CD4-positive, alpha-beta T cell treated with Interleukin-17A for 1 hour (primary cell): ENCODE measurements around the gene NR3C2.
A peak's percentile ranks its signal among the peaks of the same experiment; 100 is the strongest.

Source experiments
- DNase-seq: peaks from one replicate; pipeline ENCODE4 v3.0.0-alpha.2; 2020

NR3C2 gene

GRCh38 chr4:148434075-148434773 lies 8.0 kb downstream of the NR3C2 start:
- no peak for DNase-seq

DNA sequence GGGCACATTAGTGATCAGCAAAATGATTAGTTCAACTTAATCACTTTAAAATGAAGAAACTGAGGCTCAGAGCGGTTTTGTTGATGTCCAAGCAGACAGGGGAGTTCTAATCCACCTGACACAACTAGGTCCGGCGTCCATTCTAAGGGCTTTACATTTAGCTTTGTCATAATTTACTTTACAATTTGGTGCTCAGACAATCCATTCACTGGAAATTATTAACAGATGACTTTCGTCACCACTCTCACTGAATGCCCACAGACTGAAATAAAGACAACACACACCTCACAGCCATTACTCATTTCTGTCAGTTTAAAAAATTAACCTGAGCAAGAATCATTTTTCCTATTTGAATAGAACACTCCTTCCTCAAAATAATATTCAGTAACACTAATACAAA lies 10.8 kb downstream of the NR3C2 start:
- no peak for DNase-seq

- DNase-seq, result no peak
Observed at GRCh38 chr4:148430854-148431253, 11.4 kb downstream of the NR3C2 start.

GRCh38 chr4:148429206-148429605 lies 13.0 kb downstream of the NR3C2 start:
- no peak for DNase-seq

GRCh38 chr4:148426643-148427042 lies 15.6 kb downstream of the NR3C2 start:
- DNase-seq, result no peak

- DNase-seq, result no peak
Observed at GRCh38 chr4:148425327-148426110, 16.7 kb downstream of the NR3C2 start.

DNA sequence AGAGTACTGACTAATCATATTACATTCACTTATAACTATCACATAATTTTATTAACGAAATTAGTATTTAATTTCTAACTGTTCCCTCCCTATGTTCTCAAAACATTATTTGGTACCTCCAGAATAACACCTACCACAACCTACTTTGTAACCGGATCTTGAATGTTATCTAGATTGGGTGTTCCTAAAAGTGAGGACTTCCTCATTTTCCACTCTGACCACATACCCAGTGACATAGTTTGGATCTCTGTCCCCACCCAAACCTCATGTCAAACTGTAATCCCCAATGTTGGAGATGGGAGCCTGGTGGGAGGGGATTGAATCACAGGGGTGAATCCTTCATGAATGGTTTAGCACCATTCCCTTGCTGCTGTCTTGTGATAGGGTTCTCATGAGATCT lies 21.8 kb downstream of the NR3C2 start:
- no peak for DNase-seq

GRCh38 chr4:148415500-148415899 lies 26.7 kb downstream of the NR3C2 start:
- no peak for DNase-seq

DNA sequence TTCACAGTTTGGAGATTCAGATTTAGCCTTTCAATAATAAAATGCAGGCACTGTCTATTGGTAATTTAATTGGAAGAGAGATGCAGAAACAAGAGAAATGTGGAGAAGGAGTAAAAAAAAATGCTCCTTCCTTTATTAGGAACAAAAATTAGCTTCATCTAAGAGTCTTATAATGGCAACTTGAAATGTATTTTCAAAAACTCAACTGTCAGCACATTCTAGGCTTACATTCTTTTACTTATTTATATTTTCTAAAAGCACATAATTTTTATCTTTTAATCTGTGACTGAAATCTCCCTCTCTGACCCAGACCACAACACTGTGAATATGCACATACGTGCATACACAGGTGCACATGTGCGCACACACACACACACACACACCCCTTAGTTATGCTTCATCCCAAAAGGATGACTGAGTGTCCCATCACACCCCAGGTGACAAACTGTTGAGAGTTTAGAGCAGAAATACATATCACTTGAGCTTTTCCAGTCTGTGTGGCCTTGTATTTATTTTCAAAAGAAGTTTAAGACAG lies 29.7 kb downstream of the NR3C2 start:
- DNase-seq, result no peak

DNA sequence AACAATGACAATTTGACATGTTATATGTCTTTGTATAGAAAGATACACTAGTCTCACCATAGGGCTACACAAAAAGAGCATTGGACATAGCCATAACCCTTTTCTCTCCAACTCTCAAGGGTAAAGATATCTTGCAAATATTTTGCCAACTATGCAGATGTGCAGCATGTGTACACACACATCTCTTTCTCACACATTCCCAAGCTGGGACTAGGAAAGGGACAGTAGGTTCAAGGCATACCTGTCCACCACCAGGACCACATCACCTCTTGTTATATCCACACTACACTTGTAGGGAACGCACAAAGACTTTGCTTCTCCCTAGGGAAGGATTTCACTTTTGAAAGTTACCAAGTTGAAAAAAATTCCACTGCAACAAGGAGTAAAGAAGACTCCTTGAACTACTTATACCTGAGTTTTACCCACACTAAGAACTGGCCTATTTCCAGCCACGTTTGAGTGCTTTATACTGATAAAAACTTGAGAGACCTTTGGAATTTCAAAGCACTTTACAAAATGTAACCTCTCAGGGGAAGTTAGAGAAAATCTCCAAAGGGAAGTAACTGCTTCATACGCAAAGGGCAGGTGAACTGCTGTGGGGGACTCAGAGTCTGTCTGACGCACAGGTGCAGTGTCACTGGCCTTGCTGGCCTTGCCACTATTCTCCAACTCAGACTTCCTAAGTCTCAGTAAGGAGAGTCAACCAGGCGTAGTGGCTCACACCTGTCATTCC lies 36.9 kb downstream of the NR3C2 start:
- no peak for DNase-seq

- DNase-seq, result no peak
Observed at GRCh38 chr4:148398988-148399387, 43.2 kb downstream of the NR3C2 start.

DNA sequence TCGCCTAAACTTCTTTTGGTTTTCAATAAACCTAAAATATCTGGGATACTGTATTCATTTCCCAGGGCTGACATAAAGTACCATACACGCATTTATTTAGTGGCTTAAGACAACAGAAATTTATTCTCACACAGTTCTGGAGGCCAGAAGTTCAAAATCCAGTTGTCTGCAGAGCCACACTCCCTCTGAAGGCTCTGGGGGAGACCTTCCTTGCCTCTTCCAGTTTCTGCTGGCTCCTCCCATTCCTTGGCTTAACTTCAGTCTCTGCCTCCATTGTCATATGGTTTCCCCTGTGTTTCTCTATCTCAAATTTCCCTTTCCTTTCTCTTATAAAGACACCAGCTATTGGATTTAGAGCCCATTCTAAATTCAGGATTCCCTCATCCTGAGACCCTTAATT lies 44.4 kb downstream of the NR3C2 start:
- DNase-seq, result no peak

- DNase-seq, result no peak
Observed at GRCh38 chr4:148396986-148397673, 45.1 kb downstream of the NR3C2 start.

- DNase-seq, result no peak
Observed at GRCh38 chr4:148395771-148396170, 46.4 kb downstream of the NR3C2 start.

DNA sequence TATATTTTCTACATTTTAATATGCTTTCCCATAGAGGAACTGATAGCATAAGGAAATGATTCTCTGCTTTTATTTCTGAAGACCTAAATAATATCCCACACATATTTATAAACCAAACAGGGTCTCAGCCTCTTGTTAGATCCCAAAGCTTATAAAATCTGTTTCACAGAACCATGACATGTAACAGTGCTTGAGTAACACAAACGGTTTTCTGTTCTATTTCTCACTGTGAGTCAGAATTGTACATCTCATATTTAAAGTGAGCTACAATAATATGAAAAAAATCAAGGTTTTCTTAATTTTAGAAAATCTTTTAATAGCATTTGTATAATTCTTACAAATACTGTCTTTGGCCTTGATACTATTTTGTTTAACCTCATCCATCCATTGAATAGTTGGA lies 51.2 kb downstream of the NR3C2 start:
- DNase-seq, result no peak

DNA sequence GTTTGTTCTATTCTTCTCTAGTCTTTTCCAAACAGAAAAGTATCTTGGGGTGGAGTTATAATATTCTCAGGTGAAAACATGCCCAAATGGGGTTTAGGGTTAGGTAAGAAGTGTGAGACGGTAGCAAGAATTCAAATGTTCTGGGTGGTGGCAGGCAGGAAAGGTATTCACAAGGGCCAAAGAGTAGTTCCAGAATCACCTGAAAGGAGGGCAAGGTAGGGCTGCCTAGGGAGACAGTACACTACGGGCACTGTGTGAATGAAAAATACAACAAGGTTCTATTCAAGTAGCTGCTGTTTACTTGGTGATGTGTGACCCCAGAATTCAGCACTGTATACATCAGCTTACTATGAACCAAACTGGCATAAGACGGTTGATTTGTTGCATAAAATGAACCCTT lies 51.9 kb downstream of the NR3C2 start:
- DNase-seq, result no peak

GRCh38 chr4:148380291-148380690 lies 61.9 kb downstream of the NR3C2 start:
- DNase-seq, result no peak

GRCh38 chr4:148376151-148376550 lies 66.1 kb downstream of the NR3C2 start:
- DNase-seq, result peak; percentile 71

GRCh38 chr4:148375584-148375983 lies 66.6 kb downstream of the NR3C2 start:
- no peak for DNase-seq

GRCh38 chr4:148373093-148373492 lies 69.1 kb downstream of the NR3C2 start:
- no peak for DNase-seq

DNA sequence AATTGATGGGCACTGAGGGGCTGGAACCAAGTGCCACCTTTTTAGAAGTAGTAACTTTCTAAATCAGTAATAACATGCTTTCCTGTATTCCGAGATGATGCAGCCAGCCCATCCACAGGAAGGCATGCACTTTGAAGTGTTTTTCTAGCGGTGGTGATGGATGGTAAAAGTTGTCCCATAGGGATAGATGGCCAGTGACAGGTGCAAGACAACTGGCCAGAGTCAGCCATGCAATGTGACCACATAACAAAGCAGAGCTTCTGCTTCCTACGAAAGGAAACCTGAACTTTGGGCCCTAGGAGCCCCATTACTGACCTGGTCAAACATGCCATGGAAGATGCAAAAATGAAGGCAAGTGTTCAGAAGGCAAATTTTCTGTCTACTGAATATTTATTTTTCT lies 72.3 kb downstream of the NR3C2 start:
- DNase-seq, result no peak

DNA sequence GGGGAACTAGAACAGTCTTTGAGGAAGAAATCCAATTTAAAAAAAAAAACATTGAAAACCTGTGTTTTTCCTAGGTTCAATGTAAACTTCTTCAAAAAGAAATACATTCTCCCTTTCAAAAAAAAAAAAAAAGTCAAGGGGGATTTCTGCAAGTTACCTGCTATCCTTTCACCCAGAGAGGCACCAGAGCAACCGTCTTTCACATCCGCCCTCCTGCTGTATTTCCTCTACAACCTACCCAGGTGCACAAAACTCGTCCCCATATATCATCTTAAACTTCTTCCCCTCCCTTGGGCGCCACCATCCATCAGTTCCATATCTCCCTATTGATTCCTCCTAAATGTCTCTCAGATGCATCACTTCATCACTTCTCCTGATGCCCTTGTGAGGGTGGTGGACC lies 74.5 kb downstream of the NR3C2 start:
- DNase-seq, result no peak

- no peak for DNase-seq
Observed at GRCh38 chr4:148366251-148366650, 76.0 kb downstream of the NR3C2 start.
